OCI-M1 (cell line): ENCODE results near the gene HEPH.
"Not testable (repeated sequence)": the region's sequence is repeated elsewhere in the genome, so short reads cannot be mapped to it uniquely, and the experiment has no call there.

Experiments used
- DNase-seq: peaks from one replicate; lab custom pipeline; 2025; lab: John Stamatoyannopoulos, UW

Gene HEPH

GRCh38 chrX:66163849-66164411 lies at the start of gene HEPH:
TSS of gene HEPH (plus strand) at chrX:66164247. CDS start at chrX:66170571, 6,324 bp downstream.
- peak; percentile 92 for DNase-seq

- not testable (repeated sequence) for DNase-seq
Observed at GRCh38 chrX:66118722-66119121, 45.3 kb upstream of the HEPH start.

GRCh38 chrX:66121354-66121753 lies 42.7 kb upstream of the HEPH start:
- not testable (repeated sequence) for DNase-seq

GRCh38 chrX:66126662-66127061 lies 37.4 kb upstream of the HEPH start:
- peak; percentile 80 for DNase-seq

GRCh38 chrX:66130469-66130868 lies 33.6 kb upstream of the HEPH start:
- DNase-seq: no peak

- DNase-seq: not testable (repeated sequence)
Observed at GRCh38 chrX:66135284-66135683, 28.8 kb upstream of the HEPH start.

- DNase-seq: no peak
Observed at GRCh38 chrX:66142351-66142750, 21.7 kb upstream of the HEPH start.

- no peak for DNase-seq
Observed at GRCh38 chrX:66144258-66144657, 19.8 kb upstream of the HEPH start.

- DNase-seq: peak; percentile 37
Observed at GRCh38 chrX:66149519-66149918, 14.5 kb upstream of the HEPH start.

- DNase-seq: peak; percentile 20
Observed at GRCh38 chrX:66150163-66150562, 13.9 kb upstream of the HEPH start.

GRCh38 chrX:66162331-66162822 lies 1.7 kb upstream of the HEPH start:
- peak; percentile 97 for DNase-seq

GRCh38 chrX:66163447-66163846 lies 600 bp upstream of the HEPH start:
- DNase-seq: peak; percentile 57

GRCh38 chrX:66164470-66164869 lies 423 bp downstream of the HEPH start:
- DNase-seq: peak; percentile 33

- no peak for DNase-seq
Observed at GRCh38 chrX:66164931-66165330, 884 bp downstream of the HEPH start.

GRCh38 chrX:66166671-66167070 lies 2.6 kb downstream of the HEPH start:
- DNase-seq: no peak

GRCh38 chrX:66167431-66167830 lies 3.4 kb downstream of the HEPH start:
- no peak for DNase-seq

- peak; percentile 7 for DNase-seq
Observed at GRCh38 chrX:66176134-66176533, 12.1 kb downstream of the HEPH start.

GRCh38 chrX:66191563-66191962 lies 27.5 kb downstream of the HEPH start:
- peak; percentile 7 for DNase-seq

- DNase-seq: no peak
Observed at GRCh38 chrX:66193821-66194220, 29.8 kb downstream of the HEPH start.

- DNase-seq: no peak
Observed at GRCh38 chrX:66200050-66200664, 36.1 kb downstream of the HEPH start.

GRCh38 chrX:66200855-66201795 lies 37.1 kb downstream of the HEPH start:
- peak; percentile 15 for DNase-seq

- DNase-seq: no peak
Observed at GRCh38 chrX:66203114-66203513, 39.1 kb downstream of the HEPH start.

- peak; percentile 22 for DNase-seq
Observed at GRCh38 chrX:66221856-66222255, 57.8 kb downstream of the HEPH start.
